SK-N-SH (cell line): ENCODE results near the gene CHAC2. TPM values are rescaled to one million over a fixed set of nuclear protein-coding genes. Genes with fewer than 3 reads are reported as not detected.

Experiments
- CTCF ChIA-PET: fragments of 300-600, 350-600 bp; formaldehyde crosslinking; extraction: SDS; loops from one replicate; lab custom pipeline; 2021; lab: Yijun Ruan, JAX
- POLR2A ChIA-PET: fragments of 350-600 bp; sonication (Branson Sonifier 250); formaldehyde crosslinking; extraction: SDS; loops from one replicate; lab custom pipeline; 2020; ENCODE audit warnings: antibody characterized with exemption, inconsistent platforms; lab: Yijun Ruan, JAX
- DNase-seq: peaks from one replicate; pipeline ENCODE4 v3.0.0; 2012
- H2AFZ ChIP-seq: fragments of 200-600 bp; sonication (generic); 2 replicates; pipeline ENCODE4 v1.8.1; 2016; ENCODE audit warnings: antibody characterized with exemption, mild to moderate bottlenecking, low read depth
- H3F3A ChIP-seq: fragments of 200-600 bp; sonication (generic); replicated peaks from 2 replicates; pipeline ENCODE3; 2016; ENCODE audit warnings: antibody characterized with exemption, mild to moderate bottlenecking; ENCODE audit not compliant: insufficient read depth
- H3K27ac ChIP-seq, 2 experiments: fragments of 200-500 bp in 1 of 2; fragments of 200-600 bp in 1 of 2; sonication (Bioruptor generic) in 1 of 2; sonication (generic), shearing (Covaris generic) in 1 of 2; 2 replicates each; pipeline versions ENCODE4 v1.5.1 to v1.6.1; 2014 to 2016; ENCODE audit warnings: low read depth in 2 of 2, inconsistent platforms in 1 of 2, low read length in 1 of 2, mild to moderate bottlenecking in 1 of 2, mixed read lengths in 1 of 2
- H3K27me3 ChIP-seq: fragments of 200-600 bp; sonication (generic), shearing (Covaris generic); 2 replicates; pipeline ENCODE4 v1.6.1; 2016; ENCODE audit warnings: mixed run types; ENCODE audit not compliant: insufficient read depth
- H3K36me3 ChIP-seq, 2 experiments: fragments of 200-500 bp in 1 of 2; fragments of 200-600 bp in 1 of 2; sonication (Bioruptor generic) in 1 of 2; sonication (generic) in 1 of 2; replicated peaks in 1 of 2; 2 replicates each; pipeline versions ENCODE3 to v1.5.1; 2014 to 2016; ENCODE audit warnings: low read length in 1 of 2, mild to moderate bottlenecking in 1 of 2; ENCODE audit not compliant: insufficient read depth in 2 of 2, control insufficient read depth in 1 of 2
- H3K4me1 ChIP-seq, 2 experiments: fragments of 200-500 bp in 1 of 2; fragments of 200-600 bp in 1 of 2; sonication (Bioruptor generic) in 1 of 2; sonication (generic), shearing (Covaris generic) in 1 of 2; 2 replicates each; pipeline versions ENCODE4 v1.5.1 to v1.6.1; 2014 to 2016; ENCODE audit warnings: low read depth in 1 of 2, low read length in 1 of 2, mixed run types in 1 of 2; ENCODE audit not compliant: insufficient read depth in 2 of 2, control insufficient read depth in 1 of 2
- H3K4me2 ChIP-seq: fragments of 200-600 bp; sonication (generic), shearing (Covaris generic); 2 replicates; pipeline ENCODE4 v1.6.1; 2017; ENCODE audit warnings: mixed run types
- H3K4me3 ChIP-seq, 2 experiments: fragments of 200-500 bp in 1 of 2; fragments of 200-600 bp in 1 of 2; sonication (Bioruptor generic) in 1 of 2; sonication (generic), shearing (Covaris generic) in 1 of 2; 2 replicates each; pipeline versions ENCODE4 v1.5.1 to v1.8.1; 2014 to 2016; ENCODE audit warnings: low read depth in 2 of 2, inconsistent platforms in 1 of 2, low read length in 1 of 2, mild to moderate bottlenecking in 1 of 2, mixed read lengths in 1 of 2, moderate library complexity in 1 of 2
- H3K79me2 ChIP-seq: fragments of 200-600 bp; sonication (generic); 2 replicates; pipeline ENCODE4 v1.8.1; 2017; ENCODE audit warnings: mild to moderate bottlenecking; ENCODE audit not compliant: insufficient read depth
- H3K9ac ChIP-seq: fragments of 200-600 bp; sonication (generic); 2 replicates; pipeline ENCODE4 v1.6.1; 2017; ENCODE audit warnings: mixed run types
- H3K9me2 ChIP-seq: fragments of 200-600 bp; sonication (generic); 2 replicates; pipeline ENCODE4 v1.6.1; 2017; ENCODE audit warnings: mixed run types
- H3K9me3 ChIP-seq: fragments of 200-600 bp; sonication (generic); 2 replicates; pipeline ENCODE4 v1.6.1; 2017; ENCODE audit warnings: mixed run types, mild to moderate bottlenecking, moderate library complexity
- H4K20me1 ChIP-seq: fragments of 200-600 bp; sonication (generic); 2 replicates; pipeline ENCODE4 v1.6.1; 2017; ENCODE audit warnings: mild to moderate bottlenecking, mixed run types; ENCODE audit not compliant: insufficient read depth
- EZH2phosphoT487 ChIP-seq: fragments of 200-600 bp; sonication (generic); IDR thresholded peaks from 2 replicates; pipeline ENCODE4 v1.6.1; 2017; ENCODE audit warnings: low read depth, mixed run types, mild to moderate bottlenecking, antibody characterized with exemption, moderate library complexity, borderline replicate concordance
- FOSL2 ChIP-seq: IDR thresholded peaks from 2 replicates; pipeline ENCODE4 v1.4.0; 2012; ENCODE audit warnings: low read depth, mild to moderate bottlenecking, moderate library complexity, borderline replicate concordance
- FOXJ3 ChIP-seq: sonication (generic); formaldehyde crosslinking; IDR thresholded peaks from 2 replicates; pipeline ENCODE4 v1.5.1; 2020; ENCODE audit warnings: mild to moderate bottlenecking, missing genetic modification reagents
- JUND ChIP-seq: IDR thresholded peaks from 2 replicates; pipeline ENCODE4 v1.4.0; 2012
- MAX ChIP-seq: IDR thresholded peaks from 2 replicates; pipeline ENCODE4 v1.4.0; 2012; ENCODE audit warnings: low read depth
- MEF2A ChIP-seq: IDR thresholded peaks from 2 replicates; pipeline ENCODE4 v1.4.0; 2012; ENCODE audit warnings: low read depth, borderline replicate concordance
- NFIC ChIP-seq: IDR thresholded peaks from 2 replicates; pipeline ENCODE4 v1.4.0; 2012; ENCODE audit warnings: borderline replicate concordance
- NRF1 ChIP-seq: IDR thresholded peaks from 2 replicates; pipeline ENCODE4 v1.6.1; 2012; ENCODE audit warnings: low read depth, mild to moderate bottlenecking, low read length
- PBX3 ChIP-seq: IDR thresholded peaks from 2 replicates; pipeline ENCODE4; 2012
- RAD21 ChIP-seq: IDR thresholded peaks from 2 replicates; pipeline ENCODE4 v1.6.1; 2012; ENCODE audit warnings: mild to moderate bottlenecking, low read length
- RCOR1 ChIP-seq: fragments of 150-350 bp; IDR thresholded peaks from 2 replicates; pipeline ENCODE4 v1.6.1; 2017; ENCODE audit warnings: antibody characterized with exemption, low read length
- REST ChIP-seq: IDR thresholded peaks from 2 replicates; pipeline ENCODE4 v1.6.1; 2012; ENCODE audit warnings: mild to moderate bottlenecking, low read depth, low read length, moderate library complexity
- TEAD4 ChIP-seq: IDR thresholded peaks from 2 replicates; pipeline ENCODE4 v1.4.0; 2012; ENCODE audit warnings: mild to moderate bottlenecking, borderline replicate concordance; ENCODE audit not compliant: insufficient read depth
- YY1 ChIP-seq: IDR thresholded peaks from 2 replicates; pipeline ENCODE4 v1.4.0; 2012; ENCODE audit warnings: low read depth, mild to moderate bottlenecking
- WGBS: methylation state at CpG from one replicate; pipeline ENCODE4 v1.1.6; 2017; ENCODE audit warnings: low lambda C conversion rate; 5-methylcytosine and 5-hydroxymethylcytosine counted together
- polyA plus RNA-seq, 3 experiments: library from polyadenylated mRNA; depleted of rRNA; stranded (reverse); fragments of >200 nt; gene quantifications; 2 replicates each; pipeline ENCODE4 v1.2.3, GENCODE V29; 2012
- TF ChIP-seq, protein P1 (sequence below): fragments of 200-600 bp; sonication (generic); IDR thresholded peaks from 2 replicates; pipeline ENCODE4 v1.6.1; 2017; ENCODE audit warnings: antibody characterized with exemption, mild to moderate bottlenecking, moderate library complexity
- TF ChIP-seq, protein P2 (sequence below): fragments of 150-350 bp; IDR thresholded peaks from 2 replicates; pipeline ENCODE4 v1.6.1; 2017; ENCODE audit warnings: antibody characterized with exemption, low read length, low read depth, borderline replicate concordance

Gene CHAC2
- polyA plus RNA-seq, 1 of the 3 experiments (the other 2 are of a cell fraction): 2.1 TPM

- no peak for TF ChIP-seq NRF1
- no peak for TF ChIP-seq RAD21
- no peak for TF ChIP-seq REST
- TF ChIP-seq TEAD4: no peak
- TF ChIP-seq MAX: no peak
- no peak for TF ChIP-seq FOXJ3 (CRISPR knock-in tag)
- no peak for TF ChIP-seq NFIC
- no peak for TF ChIP-seq PBX3
- no peak for TF ChIP-seq RCOR1
- no peak for TF ChIP-seq YY1
- no peak for TF ChIP-seq FOSL2
- TF ChIP-seq JUND: no peak
- TF ChIP-seq, protein P1, sequence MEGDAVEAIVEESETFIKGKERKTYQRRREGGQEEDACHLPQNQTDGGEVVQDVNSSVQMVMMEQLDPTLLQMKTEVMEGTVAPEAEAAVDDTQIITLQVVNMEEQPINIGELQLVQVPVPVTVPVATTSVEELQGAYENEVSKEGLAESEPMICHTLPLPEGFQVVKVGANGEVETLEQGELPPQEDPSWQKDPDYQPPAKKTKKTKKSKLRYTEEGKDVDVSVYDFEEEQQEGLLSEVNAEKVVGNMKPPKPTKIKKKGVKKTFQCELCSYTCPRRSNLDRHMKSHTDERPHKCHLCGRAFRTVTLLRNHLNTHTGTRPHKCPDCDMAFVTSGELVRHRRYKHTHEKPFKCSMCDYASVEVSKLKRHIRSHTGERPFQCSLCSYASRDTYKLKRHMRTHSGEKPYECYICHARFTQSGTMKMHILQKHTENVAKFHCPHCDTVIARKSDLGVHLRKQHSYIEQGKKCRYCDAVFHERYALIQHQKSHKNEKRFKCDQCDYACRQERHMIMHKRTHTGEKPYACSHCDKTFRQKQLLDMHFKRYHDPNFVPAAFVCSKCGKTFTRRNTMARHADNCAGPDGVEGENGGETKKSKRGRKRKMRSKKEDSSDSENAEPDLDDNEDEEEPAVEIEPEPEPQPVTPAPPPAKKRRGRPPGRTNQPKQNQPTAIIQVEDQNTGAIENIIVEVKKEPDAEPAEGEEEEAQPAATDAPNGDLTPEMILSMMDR: no peak
- no peak for TF ChIP-seq EZH2phosphoT487
- TF ChIP-seq MEF2A: no peak
- TF ChIP-seq, protein P2, sequence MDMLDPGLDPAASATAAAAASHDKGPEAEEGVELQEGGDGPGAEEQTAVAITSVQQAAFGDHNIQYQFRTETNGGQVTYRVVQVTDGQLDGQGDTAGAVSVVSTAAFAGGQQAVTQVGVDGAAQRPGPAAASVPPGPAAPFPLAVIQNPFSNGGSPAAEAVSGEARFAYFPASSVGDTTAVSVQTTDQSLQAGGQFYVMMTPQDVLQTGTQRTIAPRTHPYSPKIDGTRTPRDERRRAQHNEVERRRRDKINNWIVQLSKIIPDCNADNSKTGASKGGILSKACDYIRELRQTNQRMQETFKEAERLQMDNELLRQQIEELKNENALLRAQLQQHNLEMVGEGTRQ: no peak
- DNase-seq: no peak
- Histone ChIP-seq H3K27ac (no peak overlapping the region), H4K20me1 (no peaks in the 10 kb centered on the region), H3K79me2 (no peaks in the 10 kb centered on the region; the same call in 1 of the 2 replicates), H3K4me2 (no peak overlapping the region), H3K9me3 (no peaks in the 10 kb centered on the region), H3K36me3 (peaks cover 5 to 32% of the 10 kb centered on the region in 2 experiments), H3F3A (no peaks in the 10 kb centered on the region), H3K4me1 (no peaks in the 10 kb centered on the region), H2AFZ (no peak overlapping the region), H3K9me2 (no peaks in the 10 kb centered on the region), H3K9ac (no peak overlapping the region), H3K4me3 (no peak overlapping the region), H3K27me3 (no peaks in the 10 kb centered on the region)
- ChIA-PET POLR2A (no interaction called here), CTCF (interaction anchor here (0.5 to 1.1 kb wide), 3 partner anchors 10 to 13 kb away, joined by 3 read pairs; no protein-coding TSS in a partner anchor)
- WGBS: 73% methylated on average over 1 of the region's 1 CpG
These were observed 38.4 kb upstream of the CHAC2 start for GRCh38 chr2:53729143-53729762.
